Nephron progenitor cell (in vitro differentiated cells): ENCODE results near the gene TESK2.
"Not testable (repeated sequence)": the region's sequence is repeated elsewhere in the genome, so short reads cannot be mapped to it uniquely, and the experiment has no call there.

Experiments used
- DNase-seq: peaks from one replicate; pipeline ENCODE4 v3.0.0; 2021
- H3K27ac Mint-ChIP-seq: 2 replicates; pipeline ENCODE4 v1.8.0; 2021; ENCODE audit warnings: mild to moderate bottlenecking, moderate library complexity, mixed read lengths
- H3K27me3 Mint-ChIP-seq: 2 replicates; pipeline ENCODE4 v1.8.0; 2021; ENCODE audit warnings: mild to moderate bottlenecking, low read depth, mixed read lengths; ENCODE audit not compliant: poor library complexity
- H3K36me3 Mint-ChIP-seq: 2 replicates; pipeline ENCODE4 v1.8.0; 2021; ENCODE audit warnings: low read depth, mixed read lengths
- H3K4me1 Mint-ChIP-seq: 2 replicates; pipeline ENCODE4 v1.8.0; 2021; ENCODE audit warnings: mixed read lengths
- H3K4me3 Mint-ChIP-seq: 2 replicates; pipeline ENCODE4 v1.8.0; 2021; ENCODE audit warnings: mild to moderate bottlenecking, moderate library complexity, mixed read lengths
- H3K9me3 Mint-ChIP-seq: 2 replicates; pipeline ENCODE4 v1.8.0; 2021; ENCODE audit warnings: mild to moderate bottlenecking, moderate library complexity, mixed read lengths
- CTCF ChIP-seq: fragments of 200-600 bp; sonication (generic); IDR thresholded peaks from 2 replicates; pipeline ENCODE4 v1.5.0; 2021; ENCODE audit warnings: antibody characterized with exemption

Gene TESK2

GRCh38 chr1:45373573-45373972 lies 117.4 kb downstream of the TESK2 start:
- H3K4me1 Mint-ChIP-seq, result no peaks in the 10 kb centered on the region
- H3K9me3 Mint-ChIP-seq, result no peaks in the 10 kb centered on the region
- DNase-seq, result no peak
- H3K4me3 Mint-ChIP-seq, result no peak overlapping the region
- H3K27me3 Mint-ChIP-seq, result peaks cover 23% of the 10 kb centered on the region
- no peak for TF ChIP-seq CTCF
- no peak overlapping the region for H3K27ac Mint-ChIP-seq
- peaks cover 4% of the 10 kb centered on the region for H3K36me3 Mint-ChIP-seq

GRCh38 chr1:45370575-45370974 lies 120.4 kb downstream of the TESK2 start:
- no peaks in the 10 kb centered on the region for H3K4me1 Mint-ChIP-seq
- H3K36me3 Mint-ChIP-seq, result no peaks in the 10 kb centered on the region
- H3K4me3 Mint-ChIP-seq, result no peak overlapping the region
- H3K27ac Mint-ChIP-seq, result no peak overlapping the region
- DNase-seq, result no peak
- no peaks in the 10 kb centered on the region for H3K9me3 Mint-ChIP-seq
- H3K27me3 Mint-ChIP-seq, result peaks cover 20% of the 10 kb centered on the region
- no peak for TF ChIP-seq CTCF

- H3K36me3 Mint-ChIP-seq, result no peaks in the 10 kb centered on the region
- peaks cover 15% of the 10 kb centered on the region for H3K4me1 Mint-ChIP-seq
- H3K27ac Mint-ChIP-seq, result no peak overlapping the region
- TF ChIP-seq CTCF, result no peak
- H3K9me3 Mint-ChIP-seq, result no peaks in the 10 kb centered on the region
- DNase-seq, result no peak
- H3K4me3 Mint-ChIP-seq, result no peak overlapping the region
- peaks cover 5% of the 10 kb centered on the region for H3K27me3 Mint-ChIP-seq
Observed at GRCh38 chr1:45365051-45365450, 125.9 kb downstream of the TESK2 start.

GRCh38 chr1:45364294-45364693 lies 126.7 kb downstream of the TESK2 start:
- H3K9me3 Mint-ChIP-seq, result no peaks in the 10 kb centered on the region
- no peak overlapping the region for H3K4me3 Mint-ChIP-seq
- TF ChIP-seq CTCF, result no peak
- no peaks in the 10 kb centered on the region for H3K36me3 Mint-ChIP-seq
- peaks cover 5% of the 10 kb centered on the region for H3K27me3 Mint-ChIP-seq
- no peak overlapping the region for H3K27ac Mint-ChIP-seq
- DNase-seq, result no peak
- H3K4me1 Mint-ChIP-seq, result peaks cover 17% of the 10 kb centered on the region

- not testable (repeated sequence) for DNase-seq, H3K36me3 Mint-ChIP-seq, H3K9me3 Mint-ChIP-seq, H3K4me3 Mint-ChIP-seq, H3K27ac Mint-ChIP-seq, H3K27me3 Mint-ChIP-seq
- peaks cover 23% of the 10 kb centered on the region for H3K4me1 Mint-ChIP-seq
Observed at GRCh38 chr1:45360981-45361380, 130.0 kb downstream of the TESK2 start.

GRCh38 chr1:45359882-45360513 lies 131.0 kb downstream of the TESK2 start:
- Mint-ChIP-seq H3K4me1 (peaks cover 28% of the 10 kb centered on the region), H3K9me3 (no peaks in the 10 kb centered on the region), H3K27ac (peak overlapping the region; percentile 70), H3K27me3 (peaks cover 9% of the 10 kb centered on the region), H3K4me3 (no peak overlapping the region), H3K36me3 (no peaks in the 10 kb centered on the region)
- no peak for DNase-seq
- TF ChIP-seq CTCF, result peak; percentile 55
